IMR-90 (cell line): ENCODE results near the gene DBNL. TPM values are rescaled to one million over a fixed set of nuclear protein-coding genes. Genes with fewer than 3 reads are reported as not detected.

Source experiments
- CEBPB ChIP-seq: IDR thresholded peaks from 2 replicates; pipeline ENCODE4 v1.6.1; 2012; ENCODE audit warnings: low read depth, low read length, improper control_type of control experiment
- RAD21 ChIP-seq: IDR thresholded peaks from 2 replicates; pipeline ENCODE4 v1.6.1; 2012; ENCODE audit warnings: low read length, improper control_type of control experiment
- SMC3 ChIP-seq: fragments of 150-350 bp; IDR thresholded peaks from 2 replicates; pipeline ENCODE4 v1.6.1; 2016; ENCODE audit warnings: low read depth, mild to moderate bottlenecking, antibody characterized with exemption, low read length, moderate library complexity
- polyA plus RNA-seq, 3 experiments: library from polyadenylated mRNA; depleted of rRNA; stranded (reverse); fragments of >200 nt; gene quantifications; 2 replicates each; pipeline ENCODE4 v1.2.3, GENCODE V29; 2012; ENCODE audit warnings: low replicate concordance in 1 of 3
- total RNA-seq: library from RNA; depleted of rRNA; stranded (reverse); fragments of >200 nt; gene quantifications from 2 replicates; pipeline ENCODE4 v1.2.3, GENCODE V29; 2012
- TF ChIP-seq, protein P1 (sequence below): fragments of 150-350 bp; IDR thresholded peaks from 2 replicates; pipeline ENCODE4 v1.6.1; 2017; ENCODE audit warnings: mild to moderate bottlenecking, antibody characterized with exemption, low read length, low read depth

Gene DBNL
- total and polyA plus RNA-seq, 2 of the 4 experiments (the other 2 are of a cell fraction): 157 to 179 TPM

DNA sequence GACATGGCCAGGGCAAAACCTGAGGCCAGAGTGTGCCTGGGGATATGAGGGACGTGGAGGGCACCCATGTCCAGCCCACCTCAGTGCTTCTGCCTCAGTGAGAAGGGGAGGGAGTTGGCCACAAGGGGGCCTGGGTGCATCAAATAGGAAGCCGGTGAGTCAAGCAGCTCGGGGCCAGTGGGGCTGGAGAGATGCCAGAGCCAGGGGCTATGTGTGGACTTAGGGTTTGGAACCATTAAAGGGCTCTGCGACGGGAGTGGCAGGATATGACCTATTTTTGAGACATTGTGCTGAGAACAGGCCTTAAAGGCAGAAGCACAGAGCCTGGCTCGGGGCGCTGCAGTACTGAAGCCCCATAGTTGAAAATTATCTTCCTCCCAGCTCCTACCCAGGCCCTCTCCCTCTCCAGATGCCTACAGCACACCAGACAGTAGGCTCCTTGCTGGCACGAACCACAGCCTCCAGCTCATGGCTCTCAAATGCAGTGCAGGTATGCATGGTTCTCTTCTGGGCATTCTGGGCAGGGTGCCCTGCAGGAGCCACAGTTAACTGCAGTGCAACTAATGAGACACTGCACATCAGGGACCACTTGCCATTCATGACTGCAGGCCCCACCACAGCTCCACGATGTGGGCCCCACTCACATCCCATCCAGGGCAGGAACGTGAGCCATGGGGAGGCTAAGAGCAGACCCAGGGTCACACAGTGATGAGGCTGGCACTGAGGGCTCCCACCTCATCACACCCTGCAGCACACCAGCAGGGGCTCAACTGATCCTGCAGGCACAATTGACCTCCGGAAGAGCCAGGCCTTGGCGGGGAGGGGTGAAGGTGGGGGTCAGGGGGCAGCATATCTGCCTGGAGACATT lies 28.1 kb downstream of the DBNL start (continued):
- TF ChIP-seq, protein P1, sequence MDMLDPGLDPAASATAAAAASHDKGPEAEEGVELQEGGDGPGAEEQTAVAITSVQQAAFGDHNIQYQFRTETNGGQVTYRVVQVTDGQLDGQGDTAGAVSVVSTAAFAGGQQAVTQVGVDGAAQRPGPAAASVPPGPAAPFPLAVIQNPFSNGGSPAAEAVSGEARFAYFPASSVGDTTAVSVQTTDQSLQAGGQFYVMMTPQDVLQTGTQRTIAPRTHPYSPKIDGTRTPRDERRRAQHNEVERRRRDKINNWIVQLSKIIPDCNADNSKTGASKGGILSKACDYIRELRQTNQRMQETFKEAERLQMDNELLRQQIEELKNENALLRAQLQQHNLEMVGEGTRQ: no peak
- TF ChIP-seq CEBPB (no peak), SMC3 (peak; percentile 91), RAD21 (peak; percentile 82)
